ENCODE data around the gene RAB3D.
"Not testable (repeated sequence)": the region's sequence is repeated elsewhere in the genome, so short reads cannot be mapped to it uniquely, and the experiment has no call there.

The RAB3D gene

GRCh38 chr19:11365557-11366117 is 26.2 kb upstream of the RAB3D start:
- no peak for DNase-seq

GRCh38 chr19:11364935-11365334 is 25.5 kb upstream of the RAB3D start:
- DNase-seq: no peak

- no peak for DNase-seq
Measured at GRCh38 chr19:11364296-11364904, 24.9 kb upstream of the RAB3D start.

- DNase-seq: no peak
Measured at GRCh38 chr19:11363881-11364280, 24.4 kb upstream of the RAB3D start.

- DNase-seq: no peak
Measured at GRCh38 chr19:11361771-11362731, 22.6 kb upstream of the RAB3D start.

- DNase-seq: no peak
Measured at GRCh38 chr19:11361037-11361770, 21.7 kb upstream of the RAB3D start.

- DNase-seq: no peak
Measured at GRCh38 chr19:11359421-11359820, 20.0 kb upstream of the RAB3D start.

- DNase-seq: no peak
Measured at GRCh38 chr19:11356676-11357550, 17.5 kb upstream of the RAB3D start.

- no peak for DNase-seq
Measured at GRCh38 chr19:11356074-11356397, 16.6 kb upstream of the RAB3D start.

- DNase-seq: peak; percentile 54
Measured at GRCh38 chr19:11355160-11356073, 16.0 kb upstream of the RAB3D start, which contains the start of gene PLPPR2. Gene PLPPR2, plus strand, starts transcription at chr19:11355432. Its CDS starts 2,242 bp downstream, at chr19:11357674.

GRCh38 chr19:11354102-11354501 is 14.6 kb upstream of the RAB3D start:
- DNase-seq: not testable (repeated sequence)

- DNase-seq: no peak
Measured at GRCh38 chr19:11349171-11349570, 9.7 kb upstream of the RAB3D start.

- DNase-seq: no peak
Measured at GRCh38 chr19:11347546-11348039, 8.1 kb upstream of the RAB3D start.

GRCh38 chr19:11346104-11346940 is 6.9 kb upstream of the RAB3D start, which contains the start of the genes CCDC159 and TMEM205:
Gene CCDC159, plus strand, starts transcription at chr19:11346519. Its CDS starts 88 bp downstream, at chr19:11346607.
Gene TMEM205, minus strand, starts transcription at chr19:11346268. Its CDS starts 649 bp downstream, at chr19:11345619.
- peak; percentile 91 for DNase-seq

GRCh38 chr19:11345122-11345803 is 5.8 kb upstream of the RAB3D start:
- DNase-seq: no peak

- DNase-seq: no peak
Measured at GRCh38 chr19:11342429-11342828, 3.0 kb upstream of the RAB3D start.

GRCh38 chr19:11340099-11340467 is 626 bp upstream of the RAB3D start:
- DNase-seq: not testable (repeated sequence)

GRCh38 chr19:11338569-11339253 is 746 bp downstream of the RAB3D start:
- DNase-seq: no peak

All from NCI-H345 (cell line).